CD4-positive, alpha-beta T cell treated with Interferon gamma for 1 hour (primary cell): Measurements from ENCODE around the gene MBP.
A peak's percentile ranks its signal among the peaks of the same experiment; 100 is the strongest.

Experiments
- DNase-seq: peaks from one replicate; pipeline ENCODE4 v3.0.0-alpha.2; 2020

MBP gene

DNA sequence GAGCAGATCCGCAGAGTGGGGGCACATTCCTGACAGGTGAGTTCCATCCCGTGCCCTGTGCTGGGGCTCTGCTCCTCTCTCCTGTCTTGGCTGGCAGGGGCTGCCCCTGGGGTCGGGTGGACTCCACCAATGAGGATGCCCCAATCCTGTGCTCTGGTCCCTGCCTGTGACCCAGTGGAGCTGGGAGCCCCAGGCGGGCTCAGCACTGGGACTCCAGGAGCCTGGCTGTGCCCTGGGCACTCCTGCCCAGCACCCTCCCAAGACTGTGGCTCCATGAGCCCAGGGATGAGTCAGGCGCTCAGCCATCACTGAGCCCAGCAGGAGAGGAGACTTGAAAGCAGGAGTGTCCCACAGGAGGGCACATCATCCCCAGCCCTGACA, 53.9 kb downstream of the MBP start:
- no peak for DNase-seq

DNA sequence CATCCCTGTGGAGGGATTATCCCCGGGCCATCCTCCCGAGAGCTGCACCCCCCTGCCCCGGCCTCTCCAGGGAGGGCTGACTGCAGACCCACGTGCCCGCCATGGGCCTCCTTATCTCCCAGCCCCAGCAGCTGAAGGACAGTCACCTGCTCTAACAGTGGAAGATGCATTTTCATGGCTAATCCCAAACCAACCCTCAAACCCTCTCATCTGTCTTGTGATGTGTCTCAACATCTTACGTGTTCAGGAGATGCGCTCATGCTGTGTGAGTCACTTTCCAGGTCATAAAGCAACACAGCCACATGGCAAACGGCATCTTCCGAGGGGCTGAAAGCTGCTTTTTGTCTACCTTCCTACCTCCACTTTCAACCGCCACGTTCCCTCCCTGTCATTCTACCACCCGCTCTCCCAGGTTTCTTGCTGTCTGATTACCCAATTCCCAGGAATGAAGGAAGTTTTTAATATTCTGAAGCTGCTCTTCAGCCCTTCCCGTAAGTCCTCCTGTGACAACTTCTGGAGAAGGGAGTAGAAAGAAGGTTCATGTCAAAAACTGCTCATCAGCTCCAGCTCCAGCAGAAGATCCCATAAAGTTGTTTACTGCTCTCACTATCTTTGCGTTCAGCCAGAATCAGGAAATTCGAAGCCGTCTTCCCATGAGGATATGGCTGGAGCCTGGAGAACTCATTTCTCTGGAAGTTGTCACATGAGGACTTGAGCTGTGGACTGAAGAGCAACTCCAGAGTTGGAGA, 54.5 kb downstream of the MBP start:
- DNase-seq = no peak

DNA sequence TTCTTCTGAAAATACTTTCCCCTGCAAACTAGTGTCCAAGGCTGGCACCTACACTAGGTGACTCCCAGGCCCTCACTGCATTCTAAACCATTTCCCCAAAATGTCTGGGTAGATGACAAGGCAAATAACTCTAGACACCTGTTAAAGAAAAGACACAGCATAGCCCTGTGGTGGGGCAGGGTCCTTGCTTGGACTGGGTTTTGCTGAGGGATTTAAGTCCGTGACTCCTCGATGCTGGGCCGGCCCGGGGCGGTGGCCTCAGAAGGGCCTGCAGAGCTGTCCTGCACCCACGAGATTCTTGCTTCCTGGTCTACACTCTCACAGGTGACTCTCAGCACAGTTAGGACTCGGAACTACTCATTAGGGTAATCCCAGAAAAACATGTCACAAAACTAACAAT, 55.2 kb downstream of the MBP start:
- no peak for DNase-seq

DNA sequence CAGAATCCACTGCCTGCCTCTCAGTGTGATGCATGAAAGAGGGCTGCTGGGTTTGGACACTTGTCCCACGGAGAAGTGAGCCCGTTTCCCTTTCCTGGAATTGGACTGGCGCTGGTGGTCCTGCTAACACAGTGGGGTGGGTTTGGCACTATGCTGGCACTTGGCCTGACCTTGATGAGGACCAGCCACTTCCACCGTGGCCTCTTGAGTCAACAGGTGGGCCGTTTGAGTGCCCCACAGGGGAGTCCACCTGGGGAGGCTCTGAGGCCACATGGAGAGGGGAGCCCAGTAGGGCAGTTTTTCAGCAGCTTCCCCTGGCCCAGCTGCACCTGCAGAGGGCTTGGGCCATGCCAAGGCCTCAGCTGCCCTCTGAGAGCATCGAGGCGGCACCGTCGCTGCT, 56.5 kb downstream of the MBP start:
- no peak for DNase-seq

DNA sequence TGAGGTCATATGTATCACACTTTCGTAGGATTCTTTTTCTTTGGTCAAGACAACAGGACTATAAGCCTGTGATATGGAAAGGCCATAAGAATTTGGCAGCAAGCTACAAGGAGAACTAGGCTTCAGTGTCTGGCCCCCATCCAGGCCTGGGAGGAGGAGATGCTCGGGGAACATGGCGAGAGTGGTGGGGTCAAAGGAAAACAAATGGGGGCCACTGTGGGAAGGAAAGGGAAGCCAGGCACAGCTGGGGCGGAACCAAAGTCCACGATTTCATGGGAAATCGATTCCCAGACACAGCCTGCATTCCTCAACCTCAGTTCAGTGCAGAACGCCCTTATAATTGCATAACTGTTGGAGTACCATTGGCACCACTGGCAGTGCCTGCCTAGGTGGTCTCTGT, 58.2 kb downstream of the MBP start:
- DNase-seq = no peak

DNA sequence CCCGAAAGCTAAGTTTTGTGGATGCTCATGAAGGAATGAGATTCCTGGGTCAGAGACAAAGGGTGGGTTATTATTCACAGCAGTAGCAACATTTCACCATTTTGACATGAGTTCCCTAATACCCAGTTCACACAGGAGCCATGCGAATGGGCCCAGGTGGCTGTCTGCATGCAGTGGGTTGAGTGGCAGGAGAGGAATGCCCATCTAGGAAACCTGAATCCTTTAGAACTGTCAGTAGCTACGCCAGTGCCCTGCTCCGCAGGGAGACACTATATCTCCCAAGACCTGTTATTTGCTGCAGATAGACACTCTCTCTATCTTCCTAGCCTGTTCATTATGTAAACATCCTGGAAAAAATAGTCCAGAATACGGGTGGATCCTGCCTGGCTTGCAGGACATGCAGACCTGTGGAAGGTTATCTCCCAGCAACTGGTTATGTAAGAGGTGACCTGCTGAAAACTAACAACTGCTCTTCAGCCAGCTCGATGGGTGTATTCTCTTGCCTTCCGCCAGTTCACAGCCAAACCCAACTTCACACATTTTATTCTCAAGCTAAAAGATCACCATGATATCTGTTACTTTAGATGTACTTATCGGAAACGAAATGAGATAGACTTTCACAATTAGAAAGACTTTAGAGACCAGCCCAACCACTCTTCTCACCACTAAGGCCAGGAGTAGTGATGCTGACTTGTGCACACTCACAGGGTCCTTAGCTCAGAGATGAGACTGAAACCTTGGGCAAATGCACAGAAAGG, 59.1 kb downstream of the MBP start:
- DNase-seq = no peak

DNA sequence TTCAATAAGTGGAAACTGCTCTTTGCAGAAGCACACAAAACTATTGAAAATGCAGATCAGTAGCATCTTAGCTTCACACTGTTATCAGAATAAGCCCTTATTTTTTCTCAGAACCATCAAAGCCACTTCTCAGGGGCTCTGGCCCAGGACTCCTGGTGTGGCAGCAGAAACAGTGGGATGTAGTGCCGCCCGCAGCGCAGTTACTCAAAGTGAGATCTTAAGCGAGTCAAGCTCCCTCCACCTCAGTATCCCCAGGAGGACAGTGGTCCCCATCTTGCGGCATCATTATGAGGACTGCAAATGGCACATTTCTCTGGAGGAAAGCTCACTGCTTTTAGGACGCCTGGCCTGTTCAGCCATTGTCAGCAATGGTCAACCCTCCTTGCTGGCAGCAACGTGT, 60.0 kb downstream of the MBP start:
- DNase-seq = no peak

DNA sequence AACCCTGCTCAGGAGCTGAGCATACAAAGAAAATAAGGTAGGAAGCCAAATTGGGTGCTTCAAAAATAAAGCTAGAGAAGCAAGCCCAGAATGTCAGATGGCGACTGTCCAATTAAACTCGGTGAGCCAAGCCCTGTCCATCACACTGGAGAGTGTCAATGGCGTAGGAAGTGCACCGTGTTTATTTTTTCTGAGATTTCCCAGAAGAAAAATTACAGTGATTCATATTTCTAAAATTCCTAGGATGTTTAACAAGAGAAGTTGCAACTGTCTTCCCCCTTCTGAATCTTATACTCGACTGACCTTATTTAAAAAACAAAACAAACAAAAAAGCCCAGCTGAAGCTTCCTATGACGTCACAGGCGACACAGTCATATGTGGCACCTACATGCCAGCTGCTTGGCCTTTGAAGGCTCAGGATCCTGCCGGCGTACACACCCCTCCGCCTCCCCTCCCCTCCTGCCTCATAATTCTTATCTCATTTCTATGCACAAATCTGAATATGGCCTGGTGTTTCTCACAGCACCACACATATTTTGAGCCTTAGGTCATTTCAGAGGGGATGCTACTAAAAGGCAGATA, 60.8 kb downstream of the MBP start:
- DNase-seq = peak; percentile 78

DNA sequence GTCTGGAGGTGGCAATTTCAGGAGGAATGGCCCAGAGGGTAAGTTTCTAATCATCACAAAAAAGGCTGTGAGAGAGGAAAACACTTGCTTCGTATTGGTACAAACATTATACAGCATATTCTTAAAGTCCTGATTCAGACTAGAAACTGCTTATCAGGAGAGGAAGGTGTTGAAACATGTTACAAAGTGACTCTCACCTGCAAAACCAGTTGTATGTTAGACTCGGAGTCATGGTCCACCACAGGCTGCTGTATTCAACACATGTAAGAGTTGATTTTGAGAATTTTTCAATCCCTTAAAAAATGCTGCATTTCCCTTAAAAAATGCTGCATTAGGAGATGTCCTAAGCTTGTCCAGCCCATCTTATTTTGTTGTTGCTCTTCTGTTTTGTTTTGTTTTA, 61.5 kb downstream of the MBP start:
- DNase-seq = no peak

DNA sequence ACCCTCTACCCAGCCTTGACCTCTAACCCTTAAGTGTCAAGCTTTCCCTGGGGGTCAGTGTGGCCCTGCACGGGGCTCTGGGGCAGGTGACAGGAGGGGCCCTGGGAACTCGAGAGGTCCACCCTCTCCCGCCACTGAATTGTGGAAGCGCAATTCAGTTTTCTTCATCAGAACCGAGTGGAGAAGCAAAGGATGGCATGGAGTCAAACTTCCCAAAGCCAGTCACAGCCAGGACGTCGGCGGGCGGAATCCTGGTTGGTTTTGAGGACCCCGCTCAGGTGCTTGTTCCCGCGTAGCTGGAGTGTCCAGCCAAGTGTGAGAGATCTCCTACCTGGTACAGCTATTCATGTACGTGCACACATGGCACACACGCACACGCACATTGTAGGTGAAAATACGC, 62.0 kb downstream of the MBP start:
- DNase-seq = no peak

DNA sequence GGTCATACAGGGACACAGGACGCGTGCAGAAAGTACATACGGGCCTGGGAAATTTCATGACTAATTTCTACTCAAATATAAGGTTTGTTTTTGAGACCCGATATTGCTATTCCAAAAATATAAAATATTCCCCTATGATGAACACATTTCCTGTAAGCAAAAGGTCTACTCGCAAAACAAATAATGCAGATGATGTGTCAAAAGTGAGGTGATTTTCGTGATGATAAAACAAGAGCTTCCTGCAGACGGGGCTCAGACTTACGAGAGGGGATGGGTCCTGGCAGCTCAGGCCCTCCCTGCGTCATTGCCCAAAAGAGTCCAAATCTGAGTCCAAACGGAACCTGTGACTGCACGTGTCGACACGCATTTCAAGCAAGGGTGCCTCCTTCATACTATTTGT, 62.7 kb downstream of the MBP start:
- peak; percentile 53 for DNase-seq

DNA sequence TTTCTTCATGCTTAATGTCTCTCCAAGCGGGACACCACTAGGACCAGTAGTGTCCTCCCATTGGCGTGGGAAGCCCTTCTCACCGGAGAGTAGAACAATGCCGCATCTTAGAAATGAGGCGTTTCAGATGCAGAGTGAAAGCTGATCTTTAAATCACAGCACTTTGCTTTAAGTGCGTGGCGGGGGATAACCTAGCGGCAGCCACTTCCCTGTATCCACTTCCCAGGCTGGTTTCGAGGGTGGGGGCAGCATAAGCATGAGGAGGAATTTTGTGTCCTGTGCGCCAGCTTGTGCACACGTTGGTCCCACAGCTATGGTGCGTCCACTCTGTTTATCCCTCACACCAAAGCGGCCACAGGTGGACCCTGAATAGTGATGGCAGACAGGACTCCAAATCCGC, 63.1 kb downstream of the MBP start:
- DNase-seq = no peak

DNA sequence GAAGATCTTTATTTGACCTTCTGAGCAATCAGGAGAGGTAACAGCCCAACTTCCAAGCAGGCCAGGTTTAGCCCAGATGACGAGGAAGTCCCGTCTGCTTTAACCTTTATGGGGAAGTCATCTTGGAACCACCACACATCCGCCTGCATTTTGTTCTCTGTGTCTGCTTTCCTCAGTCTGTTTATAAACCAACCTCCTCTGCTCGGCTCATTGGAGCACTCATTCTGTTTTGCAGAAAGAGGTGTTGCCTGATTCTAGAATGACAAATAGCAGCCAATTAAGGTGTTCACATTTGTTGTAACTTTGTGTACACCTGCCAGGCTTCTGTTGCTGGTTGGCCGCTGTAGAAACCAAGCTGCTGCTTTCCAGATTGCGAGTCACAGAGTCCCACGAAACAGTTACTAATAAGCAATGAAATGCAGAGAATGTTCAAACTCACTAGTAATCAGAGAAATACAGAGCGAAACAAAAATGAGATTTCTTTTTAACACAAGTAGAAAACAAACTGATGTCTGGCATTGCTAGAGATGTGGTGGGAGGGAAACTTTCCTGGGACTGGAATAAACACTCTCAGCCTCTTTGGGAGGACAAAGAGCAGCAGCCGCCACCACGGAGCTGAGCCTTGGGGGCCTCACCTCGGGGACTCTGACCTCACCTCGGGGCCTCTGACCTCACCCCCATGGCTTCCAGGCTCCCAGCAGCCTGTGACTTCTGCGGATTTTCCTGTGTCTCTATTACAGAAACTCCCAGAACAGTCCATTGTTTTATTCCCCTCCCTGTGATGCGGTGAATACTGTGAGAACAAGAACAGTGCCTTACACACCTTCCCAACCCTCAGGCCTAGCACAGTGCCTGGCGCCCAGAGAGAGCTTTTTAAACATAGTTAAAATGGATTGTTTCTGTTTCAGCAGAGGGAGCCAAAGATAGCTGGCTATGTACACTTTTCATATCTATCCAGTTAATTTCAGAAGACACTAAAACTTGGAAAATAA, 64.0 kb downstream of the MBP start:
- DNase-seq = peak; percentile 43

DNA sequence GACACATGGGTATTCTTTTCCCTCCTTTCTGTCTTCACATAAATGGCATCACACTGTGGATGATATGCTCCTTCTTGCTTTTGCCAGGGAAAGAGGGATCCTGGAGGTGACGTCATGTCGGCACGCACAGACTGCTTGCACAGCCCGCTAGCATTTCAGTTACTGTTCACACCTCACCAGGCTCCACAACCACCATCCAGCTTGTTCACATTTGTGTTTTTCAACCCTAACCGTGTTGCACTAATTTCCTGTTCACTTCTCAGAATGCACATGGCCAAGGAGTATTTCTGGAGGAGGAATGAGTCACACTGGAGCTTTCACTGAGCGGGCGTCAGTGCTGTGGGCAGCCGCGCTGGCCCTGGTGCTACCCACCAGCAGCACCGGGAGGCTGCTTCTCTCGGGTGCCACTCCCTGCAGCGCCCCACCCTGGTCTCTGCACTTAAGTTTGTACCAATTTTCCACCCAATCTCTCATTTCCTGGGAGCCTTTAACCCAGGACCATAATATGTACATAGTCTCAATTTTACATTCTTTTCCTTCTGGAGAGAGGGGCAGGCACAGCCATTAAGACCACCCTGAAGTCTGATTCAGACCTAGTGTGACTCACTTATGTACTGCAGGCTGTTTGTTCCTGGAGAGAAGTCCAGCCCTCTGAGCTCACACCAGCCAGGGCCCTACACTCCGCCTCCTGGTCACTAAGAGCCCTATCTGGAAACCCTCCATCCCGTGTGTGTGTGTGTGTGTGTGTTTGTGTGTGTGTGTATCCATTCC, 65.1 kb downstream of the MBP start:
- DNase-seq = peak; percentile 77

DNA sequence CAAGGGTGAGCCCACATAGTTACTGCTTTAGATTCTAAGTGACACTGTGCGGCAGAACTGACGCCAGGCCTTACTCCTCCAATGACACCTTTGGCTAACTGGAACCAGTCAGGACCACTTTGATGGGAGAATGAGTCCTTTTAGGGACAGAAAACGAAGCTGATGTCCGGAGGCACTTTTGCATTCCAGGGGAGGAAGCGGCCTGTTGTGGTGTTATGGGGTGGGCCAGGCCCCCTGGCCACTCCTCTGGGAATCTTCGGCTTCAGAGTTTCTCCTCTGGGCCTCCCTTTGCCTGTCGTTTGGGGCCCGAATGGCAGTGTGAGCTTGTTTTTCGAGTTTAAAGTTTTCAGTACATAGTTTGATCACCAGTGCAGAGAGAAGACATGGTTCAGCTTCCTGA, 65.9 kb downstream of the MBP start:
- DNase-seq = no peak

DNA sequence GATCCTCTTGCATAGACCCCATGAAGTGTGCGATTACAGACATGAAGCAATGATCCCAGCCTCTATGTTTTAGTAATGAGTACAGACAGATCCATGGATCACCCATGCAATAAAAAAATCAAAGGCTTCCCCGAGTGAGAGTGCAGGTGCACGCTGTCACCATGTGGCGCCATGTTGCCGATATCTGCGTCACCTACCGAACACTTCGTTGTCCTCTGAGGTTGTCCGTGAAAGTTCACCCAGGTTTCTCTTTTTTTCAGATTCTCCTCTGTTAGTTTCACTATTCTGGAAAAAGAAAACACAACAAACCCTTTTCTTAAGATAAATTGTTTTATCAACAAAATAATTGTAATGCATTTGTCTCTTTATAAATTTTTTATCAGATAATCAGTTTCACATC, 66.5 kb downstream of the MBP start:
- no peak for DNase-seq

DNA sequence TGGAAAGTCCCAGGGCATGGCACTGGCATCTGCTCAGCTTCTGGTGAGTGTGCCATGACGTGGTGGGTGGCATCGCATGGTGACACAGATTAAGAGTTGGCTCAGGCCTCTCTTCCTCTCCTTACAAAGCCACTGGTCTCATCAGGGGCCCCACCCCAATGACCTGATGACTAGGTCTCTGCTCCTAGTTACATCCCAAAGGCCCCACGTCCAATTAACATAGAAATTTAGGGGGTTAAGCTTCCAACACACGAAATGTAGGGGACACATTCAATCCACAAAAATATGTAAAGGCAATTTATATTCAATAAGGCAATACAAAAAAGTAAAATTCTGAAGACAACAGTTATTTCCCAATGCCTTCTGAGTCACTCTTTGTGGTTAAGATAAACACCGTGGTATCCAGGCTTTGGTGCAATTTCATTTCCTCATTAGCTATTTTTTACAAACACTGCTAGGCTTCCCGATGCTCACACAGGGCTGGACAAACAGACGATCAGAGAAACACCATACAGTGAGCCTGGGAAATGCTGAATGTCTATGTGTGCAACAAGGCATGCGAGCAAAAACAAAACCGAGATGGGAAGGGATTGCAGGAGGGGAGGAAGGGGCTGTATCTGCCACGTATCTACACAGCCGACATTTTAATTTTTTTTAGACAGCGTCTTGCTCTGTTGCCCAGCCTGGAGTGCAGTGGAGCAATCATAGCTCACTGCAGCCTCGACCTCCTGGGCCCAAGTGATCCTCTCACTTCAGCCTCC, 67.2 kb downstream of the MBP start:
- DNase-seq = peak; percentile 82

DNA sequence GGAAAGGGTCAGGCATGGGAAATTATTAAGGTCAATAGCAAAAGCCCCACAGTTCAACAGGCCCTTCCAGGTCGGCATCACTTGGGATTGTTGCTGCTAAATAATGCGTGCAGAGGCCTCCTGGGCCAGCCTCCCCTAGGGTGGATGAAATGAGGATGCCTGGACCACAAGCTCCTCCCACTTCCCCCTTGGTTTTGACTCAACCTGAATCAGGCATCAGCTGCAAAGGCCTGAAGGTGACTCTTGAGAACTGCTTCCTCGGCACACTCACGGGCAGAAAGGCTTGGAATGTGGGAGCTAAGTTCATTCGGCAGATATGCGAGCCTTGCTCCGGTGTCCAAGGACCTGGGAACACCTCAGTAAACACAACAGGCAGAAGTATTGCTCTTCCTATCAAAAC, 69.3 kb downstream of the MBP start:
- DNase-seq = peak; percentile 79

DNA sequence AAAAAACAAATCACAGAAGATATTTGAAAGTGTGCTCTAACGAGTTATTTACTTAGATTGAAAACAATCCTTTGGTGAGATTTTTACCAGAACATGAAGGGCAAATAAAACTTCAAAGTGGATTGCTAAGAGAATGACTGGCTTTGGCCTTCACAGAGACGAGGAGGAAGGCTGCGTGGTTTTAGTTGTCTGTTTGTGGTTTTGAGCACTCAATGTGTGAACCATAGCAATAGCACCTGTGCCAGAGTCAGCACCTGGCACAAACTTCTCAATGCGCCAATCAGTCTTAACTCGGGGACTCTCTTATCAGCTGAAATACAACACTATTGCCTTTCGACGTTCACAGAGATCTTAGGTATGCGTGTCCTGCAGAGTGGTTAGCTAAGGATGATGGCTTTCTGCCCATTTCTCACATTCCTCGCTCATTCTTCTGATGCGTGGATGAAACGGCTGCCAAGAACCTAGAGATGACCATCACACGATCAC, 70.0 kb downstream of the MBP start:
- peak; percentile 75 for DNase-seq

DNA sequence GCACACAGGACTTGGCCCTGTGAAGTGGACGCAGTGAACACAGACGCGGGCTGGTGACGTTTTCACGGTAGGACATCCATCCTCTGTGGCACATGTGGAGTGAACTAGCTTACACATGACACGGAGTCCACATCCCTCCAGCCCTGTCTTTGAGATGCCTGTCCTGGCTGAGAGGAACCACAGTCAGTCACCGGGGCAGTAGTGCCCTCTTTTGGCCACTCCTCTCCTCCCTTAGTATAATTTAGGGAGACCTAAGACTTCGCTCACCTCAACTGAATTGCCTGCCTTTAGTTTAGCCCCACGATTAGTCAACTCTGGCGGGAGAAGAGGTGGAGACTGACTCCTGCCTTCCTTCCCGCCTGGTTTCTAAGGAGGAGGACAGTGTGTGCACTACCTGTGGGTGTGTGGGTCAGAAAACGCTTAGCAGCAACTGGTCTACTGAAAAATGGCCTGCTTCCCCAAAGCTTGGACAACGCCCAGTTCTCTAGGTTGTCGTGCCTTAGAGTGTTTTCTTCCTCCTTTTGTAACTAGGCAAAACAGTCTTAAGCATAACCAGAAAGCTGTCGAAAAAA, 70.6 kb downstream of the MBP start:
- peak; percentile 76 for DNase-seq
